ENCODE data around the gene PPP2R5D. TPM values are rescaled to one million over a fixed set of nuclear protein-coding genes. Genes with fewer than 3 reads are reported as not detected.
A peak's percentile ranks its signal among the peaks of the same experiment; 100 is the strongest.

PPP2R5D gene
- total RNA-seq = 10 to 100 TPM; 35.9 to 45.0 (median 38.8) TPM
- long read RNA-seq, donor 1, transcript PPP2R5D-208 (16 exons, 3,044 nt) = major isoform, 9 of 33 reads
- long read RNA-seq, donor 1, partial matches to known transcripts = 19 of 33 reads
- long read RNA-seq, donor 1, other reads (novel, unspliced or antisense) = 3 of 33 reads
- long read RNA-seq, donor 2, transcript PPP2R5D-208 (16 exons, 3,044 nt) = major isoform, 5 of 17 reads
- long read RNA-seq, donor 2, partial matches to known transcripts = 8 of 17 reads
- long read RNA-seq, donor 2, other reads (novel, unspliced or antisense) = 1 of 17 reads

- peak; percentile 95 for ATAC-seq
- Histone ChIP-seq H3K36me3 (ENCODE audit: low read depth) (no peaks in the 10 kb centered on the region), H3K4me1 (ENCODE audit: low read depth) (peaks cover 20% of the 10 kb centered on the region), H3K9me3 (no peaks in the 10 kb centered on the region), H3K4me3 (peak within 1 kb of the TSS; percentile 81)
- TF ChIP-seq CTCF (IDR thresholded peaks at IDR 0.05) = no peak
- intact Hi-C loops (cut with DNase I, micrococcal nuclease) = no loop called here
- peak; percentile 97 to 99 (median 98) for DNase-seq
These were observed at the start of gene PPP2R5D for GRCh38 chr6:42984001-42984923. Gene PPP2R5D, plus strand, starts transcription at chr6:42984570. Its CDS starts 108 bp downstream, at chr6:42984678.

GRCh38 chr6:42935322-42935721 is 49.0 kb upstream of the PPP2R5D start:
- Histone ChIP-seq H3K9me3 (no peaks in the 10 kb centered on the region), H3K4me3 (no peak overlapping the region), H3K4me1 (ENCODE audit: low read depth) (peaks cover 17% of the 10 kb centered on the region), H3K36me3 (ENCODE audit: low read depth) (no peaks in the 10 kb centered on the region)
- DNase-seq (no peak), ATAC-seq (no peak)
- intact Hi-C loops (cut with DNase I, micrococcal nuclease) = no loop called here
- TF ChIP-seq CTCF (IDR thresholded peaks at IDR 0.05) = no peak

GRCh38 chr6:42936398-42936797 is 48.0 kb upstream of the PPP2R5D start:
- no peak for TF ChIP-seq CTCF (IDR thresholded peaks at IDR 0.05)
- intact Hi-C loops (cut with DNase I, micrococcal nuclease) = no loop called here
- Histone ChIP-seq H3K4me1 (ENCODE audit: low read depth) (peaks cover 8% of the 10 kb centered on the region), H3K9me3 (no peaks in the 10 kb centered on the region), H3K4me3 (no peak overlapping the region), H3K36me3 (ENCODE audit: low read depth) (no peaks in the 10 kb centered on the region)
- ATAC-seq = no peak
- no peak for DNase-seq

- intact Hi-C loops (cut with DNase I, micrococcal nuclease) = no loop called here
- Histone ChIP-seq H3K4me1 (ENCODE audit: low read depth) (no peaks in the 10 kb centered on the region), H3K36me3 (ENCODE audit: low read depth) (no peaks in the 10 kb centered on the region), H3K4me3 (no peak overlapping the region), H3K9me3 (no peaks in the 10 kb centered on the region)
- DNase-seq (no peak), ATAC-seq (no peak)
- no peak for TF ChIP-seq CTCF (IDR thresholded peaks at IDR 0.05)
These were observed 46.6 kb upstream of the PPP2R5D start for GRCh38 chr6:42937548-42938427.

- intact Hi-C loops (cut with DNase I, micrococcal nuclease) = no loop called here
- ATAC-seq (no peak), DNase-seq (no peak)
- Histone ChIP-seq H3K4me1 (ENCODE audit: low read depth) (no peaks in the 10 kb centered on the region), H3K4me3 (no peak overlapping the region), H3K36me3 (ENCODE audit: low read depth) (no peaks in the 10 kb centered on the region), H3K9me3 (no peaks in the 10 kb centered on the region)
- no peak for TF ChIP-seq CTCF (IDR thresholded peaks at IDR 0.05)
These were observed 46.0 kb upstream of the PPP2R5D start for GRCh38 chr6:42938428-42938796.
